C1 segment of cervical spinal cord (tissue), 14 donors: ENCODE data around the gene NLRP10.

Source experiments
- DNase-seq, 14 donors: peaks; one replicate each; lab custom pipeline; 2025; lab: John Stamatoyannopoulos, UW

The NLRP10 gene

GRCh38 chr11:7974668-7975067 is 9.4 kb upstream of the NLRP10 start:
- DNase-seq, result no peak

- no peak for DNase-seq
Observed at GRCh38 chr11:7973011-7973410, 7.8 kb upstream of the NLRP10 start.

- DNase-seq, result no peak
Observed at GRCh38 chr11:7971846-7972245, 6.6 kb upstream of the NLRP10 start.

GRCh38 chr11:7969756-7970646 is 4.8 kb upstream of the NLRP10 start:
- no peak for DNase-seq

DNA sequence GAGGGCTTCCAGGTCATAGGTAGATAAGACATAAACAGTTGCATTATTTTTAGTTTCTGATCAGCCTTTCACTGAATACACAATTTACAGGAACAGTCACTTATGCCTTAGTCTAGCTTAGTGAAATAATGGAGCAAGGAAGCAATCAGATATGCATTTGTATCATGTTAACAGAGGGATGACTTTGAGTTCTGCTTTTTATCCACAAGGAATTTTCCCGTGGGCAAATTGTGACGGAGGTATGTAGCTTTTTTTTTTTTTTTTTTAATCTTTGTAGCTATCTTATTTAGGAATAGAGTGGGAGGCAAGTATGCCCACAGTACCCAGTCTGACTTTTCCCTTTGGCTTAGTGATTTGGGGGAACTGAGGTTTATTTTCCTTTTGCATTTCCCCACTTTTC is 3.4 kb upstream of the NLRP10 start:
- no peak for DNase-seq

DNA sequence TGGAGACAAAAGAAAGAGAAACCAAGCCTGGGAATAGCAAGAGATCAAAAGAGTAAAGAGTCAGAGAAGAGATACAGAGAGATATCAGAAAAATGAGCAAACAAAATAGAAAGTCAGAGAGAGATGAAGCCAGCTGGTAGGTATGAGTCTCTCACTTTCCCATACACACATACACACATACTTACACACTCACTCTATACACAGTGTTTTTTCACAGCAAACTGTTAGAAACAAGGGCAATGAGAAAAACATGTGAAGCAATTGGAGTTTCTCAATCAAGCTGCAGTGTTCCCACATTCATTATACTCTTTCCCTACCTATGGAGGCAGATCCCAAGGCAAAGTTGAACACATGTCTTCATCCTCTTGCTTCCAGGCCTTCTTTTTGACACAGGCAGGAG is 2.6 kb upstream of the NLRP10 start:
- DNase-seq, result no peak

- DNase-seq, result no peak
Observed at GRCh38 chr11:7967097-7967496, 1.9 kb upstream of the NLRP10 start.

DNA sequence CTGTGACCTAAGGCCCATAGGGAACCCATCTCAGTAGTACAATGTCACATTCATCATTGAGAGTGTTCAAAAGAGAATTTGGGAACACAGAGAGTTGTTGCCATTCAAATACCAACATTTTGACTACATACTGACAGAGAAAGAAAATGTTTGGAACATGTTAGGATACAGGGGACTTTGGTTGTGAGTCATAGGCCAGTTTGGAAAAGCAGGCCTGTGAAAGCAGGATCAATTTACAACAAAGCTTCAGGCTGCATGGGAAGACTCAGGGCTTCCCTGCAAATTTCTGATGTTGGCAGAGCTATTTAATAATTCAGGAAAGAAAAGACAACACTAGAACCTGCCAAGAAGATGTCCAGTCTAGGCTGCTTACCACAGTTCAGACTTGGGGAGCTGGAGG is 374 bp downstream of the NLRP10 start:
- no peak for DNase-seq

DNA sequence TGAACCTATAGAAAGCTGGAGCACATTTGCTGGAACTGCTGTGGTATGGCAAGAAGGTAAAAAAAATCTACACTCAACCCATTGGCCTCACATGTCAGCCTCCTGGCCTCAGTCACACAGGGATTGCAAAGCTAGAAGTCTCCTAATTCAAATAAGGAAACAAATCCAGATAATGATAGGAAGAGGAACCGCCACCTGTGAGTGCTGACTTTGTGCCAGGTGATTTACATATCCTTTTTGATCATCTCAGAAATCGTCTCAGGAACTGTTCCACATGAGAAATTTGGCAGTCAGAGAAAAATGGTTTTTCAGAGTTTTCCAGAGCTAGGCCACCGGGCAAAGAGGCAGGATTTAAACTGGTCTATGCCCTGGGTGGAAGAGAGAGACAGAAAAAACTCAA is 986 bp downstream of the NLRP10 start:
- DNase-seq, result no peak

DNA sequence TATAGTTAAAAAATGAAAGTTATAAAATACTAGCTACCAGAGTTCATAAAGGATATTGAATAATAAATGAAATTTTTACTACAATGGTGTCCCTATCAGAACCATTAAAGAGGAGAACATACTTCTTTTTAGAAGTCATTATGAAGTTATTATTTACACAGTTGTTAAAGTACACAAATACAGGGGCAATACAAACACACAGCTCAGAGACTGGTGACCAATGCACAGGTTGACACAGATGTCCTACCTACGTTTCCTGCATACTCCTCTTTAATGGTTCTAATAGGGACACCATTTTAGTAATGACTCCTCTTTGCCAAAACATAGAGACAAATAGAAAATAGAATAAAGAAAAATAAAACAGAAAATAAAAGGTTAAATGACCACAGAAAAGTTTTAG is 10.1 kb downstream of the NLRP10 start:
- no peak for DNase-seq

GRCh38 chr11:7949934-7950333 is 15.3 kb downstream of the NLRP10 start:
- DNase-seq, result no peak

GRCh38 chr11:7944123-7944522 is 21.1 kb downstream of the NLRP10 start:
- no peak for DNase-seq

GRCh38 chr11:7941608-7942007 is 23.6 kb downstream of the NLRP10 start, which contains the start of gene OR10A3:
TSS of gene OR10A3 (minus strand) at chr11:7941708. CDS start at chr11:7939520, 2,188 bp downstream.
- DNase-seq, result no peak

DNA sequence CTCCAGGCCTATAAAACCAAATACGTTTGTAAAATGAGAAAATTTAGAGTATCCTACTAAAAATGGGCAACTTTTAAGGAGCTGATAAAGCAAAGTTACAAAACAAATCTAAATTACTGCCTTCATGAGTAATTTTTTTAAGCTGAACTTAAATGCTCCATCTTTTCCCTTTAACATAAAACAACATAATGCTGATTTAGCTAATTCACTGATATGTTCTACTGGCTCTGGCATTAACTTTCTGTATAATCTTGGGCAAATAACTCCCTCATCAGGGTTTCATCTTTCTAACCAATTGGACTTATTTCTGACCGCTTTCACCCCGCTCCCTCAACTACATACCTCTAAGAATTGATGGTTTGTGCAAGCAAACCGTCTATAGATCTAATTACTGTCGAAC is 24.1 kb downstream of the NLRP10 start:
- no peak for DNase-seq

- DNase-seq, result no peak
Observed at GRCh38 chr11:7936615-7937014, 28.6 kb downstream of the NLRP10 start.

DNA sequence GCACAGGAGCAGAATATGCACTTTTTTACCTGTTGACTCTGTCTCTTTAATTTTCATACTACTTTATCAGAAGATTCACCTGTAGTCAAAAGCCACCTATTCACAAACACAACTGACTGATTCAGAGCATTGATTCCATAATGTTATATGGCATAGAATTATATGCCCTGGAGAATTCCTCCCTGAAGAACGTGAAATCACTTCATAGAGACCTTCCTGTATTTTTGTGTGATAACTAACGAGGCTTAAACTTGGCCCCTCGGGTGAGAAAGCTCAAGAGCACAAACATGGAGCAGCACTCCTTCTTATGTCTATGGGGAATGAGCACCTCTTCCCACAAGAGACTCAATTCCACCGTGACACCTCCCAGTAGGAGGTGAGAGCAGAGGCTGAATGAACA is 34.1 kb downstream of the NLRP10 start, which contains the start of gene OR10A6:
Gene OR10A6 (minus strand): TSS at position 101 of the 400 bp plus-strand sequence. CDS start 2,606 bp downstream, outside the sequence.
- DNase-seq, result no peak

- DNase-seq, result no peak
Observed at GRCh38 chr11:7927635-7928034, 37.6 kb downstream of the NLRP10 start.

- DNase-seq, result no peak
Observed at GRCh38 chr11:7924536-7924935, 40.7 kb downstream of the NLRP10 start.

GRCh38 chr11:7918141-7918540 is 47.1 kb downstream of the NLRP10 start:
- no peak for DNase-seq
